GM12874 (cell line): ENCODE results near the gene CHRNA4.

ENCODE experiments used
- CTCF ChIP-seq: IDR thresholded peaks from 2 replicates; pipeline ENCODE4 v1.5.1; 2011; ENCODE audit warnings: low read depth, mild to moderate bottlenecking, control low read depth, low read length, moderate library complexity; ENCODE audit not compliant: insufficient read depth

CHRNA4 gene

GRCh38 chr20:63357921-63358905 is 2.9 kb downstream of the CHRNA4 start:
- no peak for TF ChIP-seq CTCF

GRCh38 chr20:63356931-63357879 is 3.9 kb downstream of the CHRNA4 start:
- TF ChIP-seq CTCF, result no peak

GRCh38 chr20:63356511-63356910 is 4.6 kb downstream of the CHRNA4 start:
- TF ChIP-seq CTCF, result no peak

GRCh38 chr20:63355781-63356295 is 5.3 kb downstream of the CHRNA4 start:
- TF ChIP-seq CTCF, result no peak

- no peak for TF ChIP-seq CTCF
Observed at GRCh38 chr20:63354636-63355350, 6.4 kb downstream of the CHRNA4 start.

GRCh38 chr20:63352811-63353221 is 8.3 kb downstream of the CHRNA4 start:
- no peak for TF ChIP-seq CTCF
